ENCODE measurements around the gene HTR3A.

DNA sequence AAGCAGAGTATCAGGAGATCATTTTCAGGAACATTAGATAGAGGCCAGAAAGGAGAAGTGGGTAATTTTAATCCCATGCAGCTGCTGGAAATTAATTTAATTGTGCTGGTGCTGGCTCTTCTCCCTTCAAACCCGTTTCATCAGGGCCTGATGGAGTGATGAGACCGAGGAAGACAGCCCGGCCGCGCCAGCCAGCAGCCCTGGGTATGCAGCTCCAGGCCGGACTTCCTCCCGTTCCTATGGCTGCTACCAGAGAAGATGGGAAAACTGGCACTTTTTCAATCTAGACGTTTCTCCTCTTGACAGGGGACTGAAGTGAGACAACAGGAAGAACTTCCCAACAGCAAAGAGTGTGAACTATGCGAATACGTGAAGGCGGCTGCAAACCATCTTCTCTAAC, 60.0 kb downstream of the HTR3A start:
- TF ChIP-seq, protein P1, sequence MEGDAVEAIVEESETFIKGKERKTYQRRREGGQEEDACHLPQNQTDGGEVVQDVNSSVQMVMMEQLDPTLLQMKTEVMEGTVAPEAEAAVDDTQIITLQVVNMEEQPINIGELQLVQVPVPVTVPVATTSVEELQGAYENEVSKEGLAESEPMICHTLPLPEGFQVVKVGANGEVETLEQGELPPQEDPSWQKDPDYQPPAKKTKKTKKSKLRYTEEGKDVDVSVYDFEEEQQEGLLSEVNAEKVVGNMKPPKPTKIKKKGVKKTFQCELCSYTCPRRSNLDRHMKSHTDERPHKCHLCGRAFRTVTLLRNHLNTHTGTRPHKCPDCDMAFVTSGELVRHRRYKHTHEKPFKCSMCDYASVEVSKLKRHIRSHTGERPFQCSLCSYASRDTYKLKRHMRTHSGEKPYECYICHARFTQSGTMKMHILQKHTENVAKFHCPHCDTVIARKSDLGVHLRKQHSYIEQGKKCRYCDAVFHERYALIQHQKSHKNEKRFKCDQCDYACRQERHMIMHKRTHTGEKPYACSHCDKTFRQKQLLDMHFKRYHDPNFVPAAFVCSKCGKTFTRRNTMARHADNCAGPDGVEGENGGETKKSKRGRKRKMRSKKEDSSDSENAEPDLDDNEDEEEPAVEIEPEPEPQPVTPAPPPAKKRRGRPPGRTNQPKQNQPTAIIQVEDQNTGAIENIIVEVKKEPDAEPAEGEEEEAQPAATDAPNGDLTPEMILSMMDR (IDR thresholded peaks at IDR 0.05; ENCODE audit: insufficient read depth, low read length, poor library complexity, severe bottlenecking): no peak
- no peak for TF ChIP-seq EZH2phosphoT487 (conservative IDR thresholded peaks at IDR 0.05; ENCODE audit: low read length)

Data from SU-DHL-6 (cell line).